SH-SY5Y (cell line): ENCODE measurements around the gene VAV2.

Experiments used
- GATA2 ChIP-seq: IDR thresholded peaks from 2 replicates; pipeline ENCODE4 v1.6.1; 2011; ENCODE audit warnings: mild to moderate bottlenecking, low read depth, low read length
- GATA3 ChIP-seq: IDR thresholded peaks from 2 replicates; pipeline ENCODE4 v1.6.1; 2011; ENCODE audit warnings: low read depth, mild to moderate bottlenecking, low read length, moderate library complexity

GRCh38 chr9:133853331-133853730, 138.8 kb downstream of the VAV2 start:
- TF ChIP-seq GATA2 (no peak), GATA3 (no peak)
